Peyer's patch (tissue), 4 donors: ENCODE results near the gene SLC4A1. TPM values are rescaled to one million over a fixed set of nuclear protein-coding genes. Genes with fewer than 3 reads are reported as not detected.

Experiments
- DNase-seq, 3 donors: peaks; one replicate each; pipeline ENCODE4 v3.0.0-alpha.2; 2017 to 2019
- H3K27ac ChIP-seq, 4 donors: fragments of 200-600 bp; sonication (generic); one replicate each; pipeline ENCODE4 v1.5.1; 2016 to 2019
- H3K27me3 ChIP-seq, 2 donors: fragments of 200-600 bp; sonication (generic); one replicate each; pipeline ENCODE4 v1.5.1; 2019
- H3K36me3 ChIP-seq, 3 donors: fragments of 200-600 bp; sonication (generic); one replicate each; pipeline ENCODE4 v1.5.1; 2016 to 2019
- H3K4me1 ChIP-seq, 4 donors: fragments of 200-600 bp; sonication (generic); one replicate each; pipeline ENCODE4 v1.5.1; 2016 to 2019
- H3K4me3 ChIP-seq, 4 donors: fragments of 200-600 bp; sonication (generic); 1 replicate in 3 of 4; 2 replicates in 1 of 4; pipeline ENCODE4 v1.5.1; 2016 to 2019; ENCODE audit warnings: mild to moderate bottlenecking in 1 of 4
- H3K9me3 ChIP-seq, 4 donors: fragments of 200-600 bp; sonication (generic); one replicate each; pipeline ENCODE4 v1.5.1; 2016 to 2019; ENCODE audit warnings: mild to moderate bottlenecking in 1 of 4
- POLR2A ChIP-seq, 2 donors: fragments of 450-650 bp; IDR thresholded peaks; one replicate each; pipeline ENCODE4 v1.5.1; 2017; ENCODE audit warnings: antibody characterized with exemption in 2 of 2, mild to moderate bottlenecking in 2 of 2, moderate library complexity in 2 of 2
- total RNA-seq, 4 donors: library from RNA; depleted of rRNA; stranded (reverse); fragments of >200 nt; gene quantifications; one replicate each; pipeline ENCODE4 v1.1.0, GENCODE V29; 2016
- TF ChIP-seq, protein P1 (sequence below), 6 experiments: fragments of 450-650 bp in 4 of 6; fragments of 200-600 bp in 2 of 6; sonication (generic) in 1 of 6; IDR thresholded peaks; one replicate each; pipeline ENCODE4 v1.5.1; 2017 to 2019; ENCODE audit warnings: antibody characterized with exemption in 6 of 6, mild to moderate bottlenecking in 3 of 6, moderate library complexity in 1 of 6

SLC4A1 gene
- total RNA-seq, 4 donors from 2014 or later: not detected

DNA sequence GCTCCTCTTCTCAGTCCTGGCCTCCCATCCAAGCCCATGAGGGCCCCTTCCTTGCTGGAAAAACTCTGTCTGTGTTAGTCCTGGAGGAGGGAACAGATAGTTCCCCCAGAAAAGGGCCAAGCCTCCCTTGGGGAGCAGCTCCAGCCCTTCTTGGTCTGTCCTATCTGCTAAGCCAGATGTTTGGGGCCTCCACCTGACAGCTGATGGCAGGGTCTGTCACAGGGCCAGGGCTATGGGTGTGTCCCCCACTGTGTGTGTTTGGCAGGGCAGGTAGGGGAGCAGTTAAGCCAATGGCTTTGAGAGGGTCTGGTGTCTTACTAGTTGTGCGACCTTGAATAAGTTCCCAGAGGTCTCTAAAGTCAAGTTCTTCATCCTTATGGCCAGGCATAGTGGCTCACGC lies 13.6 kb upstream of the SLC4A1 start:
- no peak for DNase-seq
- Histone ChIP-seq H3K9me3 (no peaks in the 10 kb centered on the region), H3K4me1 (peaks cover 0 to 16% (median 2%) of the 10 kb centered on the region in 4 donors), H3K27ac (no peak overlapping the region), H3K27me3 (no peaks in the 10 kb centered on the region), H3K4me3 (no peak overlapping the region), H3K36me3 (no peaks in the 10 kb centered on the region)
- TF ChIP-seq, protein P1, sequence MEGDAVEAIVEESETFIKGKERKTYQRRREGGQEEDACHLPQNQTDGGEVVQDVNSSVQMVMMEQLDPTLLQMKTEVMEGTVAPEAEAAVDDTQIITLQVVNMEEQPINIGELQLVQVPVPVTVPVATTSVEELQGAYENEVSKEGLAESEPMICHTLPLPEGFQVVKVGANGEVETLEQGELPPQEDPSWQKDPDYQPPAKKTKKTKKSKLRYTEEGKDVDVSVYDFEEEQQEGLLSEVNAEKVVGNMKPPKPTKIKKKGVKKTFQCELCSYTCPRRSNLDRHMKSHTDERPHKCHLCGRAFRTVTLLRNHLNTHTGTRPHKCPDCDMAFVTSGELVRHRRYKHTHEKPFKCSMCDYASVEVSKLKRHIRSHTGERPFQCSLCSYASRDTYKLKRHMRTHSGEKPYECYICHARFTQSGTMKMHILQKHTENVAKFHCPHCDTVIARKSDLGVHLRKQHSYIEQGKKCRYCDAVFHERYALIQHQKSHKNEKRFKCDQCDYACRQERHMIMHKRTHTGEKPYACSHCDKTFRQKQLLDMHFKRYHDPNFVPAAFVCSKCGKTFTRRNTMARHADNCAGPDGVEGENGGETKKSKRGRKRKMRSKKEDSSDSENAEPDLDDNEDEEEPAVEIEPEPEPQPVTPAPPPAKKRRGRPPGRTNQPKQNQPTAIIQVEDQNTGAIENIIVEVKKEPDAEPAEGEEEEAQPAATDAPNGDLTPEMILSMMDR (IDR thresholded peaks at IDR 0.05): no peak
- TF ChIP-seq POLR2A (IDR thresholded peaks at IDR 0.05): no peak

DNA sequence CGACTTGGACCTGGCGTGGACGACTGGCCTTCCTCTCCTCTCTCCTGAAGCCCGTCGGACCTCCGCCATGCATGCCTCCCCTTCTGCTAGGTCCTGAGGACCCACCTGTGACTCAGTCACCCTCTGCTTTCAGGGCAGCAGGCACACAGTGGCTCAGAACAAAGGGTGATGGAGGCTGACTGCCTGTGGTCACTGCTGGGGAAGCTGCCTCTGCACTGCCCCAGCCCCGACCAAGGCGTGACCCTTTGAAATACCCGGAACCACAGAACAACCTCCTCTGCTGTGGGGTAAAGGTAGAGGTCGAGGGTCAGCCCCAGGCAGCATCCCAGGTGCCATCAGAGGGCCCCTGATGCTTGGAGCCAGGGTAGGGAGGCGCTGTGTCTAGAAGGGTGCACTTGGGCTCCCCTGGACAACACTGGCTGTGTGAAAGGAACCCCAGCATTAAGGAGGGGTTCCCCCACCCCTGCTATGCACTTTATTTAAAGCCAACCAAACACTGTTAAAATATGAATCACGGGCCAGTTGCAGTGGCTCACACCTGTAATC lies 12.5 kb upstream of the SLC4A1 start:
- H3K36me3 ChIP-seq: no peaks in the 10 kb centered on the region
- TF ChIP-seq, protein P1 (IDR thresholded peaks at IDR 0.05): no peak
- TF ChIP-seq POLR2A (IDR thresholded peaks at IDR 0.05): no peak
- peak overlapping the region; percentile 5 to 77 (median 56) for H3K27ac ChIP-seq
- no peaks in the 10 kb centered on the region for H3K27me3 ChIP-seq
- no peaks in the 10 kb centered on the region for H3K9me3 ChIP-seq
- no peak for DNase-seq
- peaks cover 0 to 16% (median 2%) of the 10 kb centered on the region in 4 donors for H3K4me1 ChIP-seq
- no peak overlapping the region for H3K4me3 ChIP-seq

DNA sequence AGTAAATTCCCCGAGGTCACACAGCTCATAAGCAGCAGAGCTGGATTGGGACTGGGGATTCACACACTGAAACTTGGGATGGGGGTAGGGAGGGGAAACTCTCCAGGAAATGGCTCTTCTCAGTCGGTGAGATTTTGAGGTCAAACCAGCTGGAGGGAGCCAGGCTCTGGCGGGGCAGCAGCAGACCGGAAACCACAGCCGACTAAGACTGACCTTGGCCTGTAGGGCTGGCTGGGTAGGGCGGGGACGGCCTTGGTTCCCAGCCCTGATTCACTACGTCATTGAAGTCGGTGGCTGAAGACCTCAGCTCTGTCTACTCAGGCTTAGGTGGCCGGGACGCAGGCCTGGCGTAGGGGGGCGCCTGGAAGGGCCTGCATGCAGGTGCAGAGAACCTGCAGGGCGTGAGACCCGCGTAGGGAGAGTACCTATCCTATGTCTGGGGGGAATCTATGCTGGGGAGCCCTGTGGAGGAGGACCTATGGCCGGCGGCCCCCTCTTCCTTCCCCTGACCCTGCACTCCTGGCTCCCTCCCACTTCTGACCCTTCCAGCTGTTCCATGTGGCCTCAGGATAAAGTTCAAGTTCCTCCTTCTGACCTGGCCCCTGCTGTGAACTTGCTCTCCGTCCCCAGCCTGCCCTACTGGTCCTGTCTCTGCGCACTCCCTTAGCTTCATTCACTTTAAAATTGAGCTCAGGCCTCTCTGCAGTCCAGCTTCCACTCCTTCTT lies 11.9 kb upstream of the SLC4A1 start:
- Histone ChIP-seq H3K27ac (peak overlapping the region; percentile 37 to 77 (median 57)), H3K4me3 (no peak overlapping the region), H3K4me1 (peaks cover 0 to 16% (median 2%) of the 10 kb centered on the region in 4 donors), H3K9me3 (no peaks in the 10 kb centered on the region), H3K27me3 (no peaks in the 10 kb centered on the region), H3K36me3 (no peaks in the 10 kb centered on the region)
- DNase-seq: peak in 2 of 3 donors; percentile 65 to 82
- TF ChIP-seq POLR2A (IDR thresholded peaks at IDR 0.05): no peak
- TF ChIP-seq, protein P1 (IDR thresholded peaks at IDR 0.05): no peak

DNA sequence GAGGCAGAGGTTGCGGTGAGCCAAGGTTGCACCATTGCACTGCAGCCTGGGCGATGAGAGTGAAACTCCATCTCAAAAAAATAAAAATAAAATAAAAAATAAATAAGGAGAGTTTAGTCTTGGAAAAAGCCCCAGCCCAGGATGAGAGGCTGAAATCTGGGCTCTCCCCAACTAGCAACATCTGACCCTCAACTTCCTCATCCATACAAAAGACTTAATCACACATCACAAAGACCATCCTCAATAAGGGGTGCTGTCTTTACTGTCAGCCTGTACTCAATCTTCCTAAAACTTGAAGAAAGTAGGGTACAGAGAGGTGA lies 11.4 kb upstream of the SLC4A1 start:
- TF ChIP-seq, protein P1 (IDR thresholded peaks at IDR 0.05): no peak
- no peak for TF ChIP-seq POLR2A (IDR thresholded peaks at IDR 0.05)
- Histone ChIP-seq H3K9me3 (no peaks in the 10 kb centered on the region), H3K4me3 (no peak overlapping the region), H3K27ac (peak overlapping the region in 3 of 4 donors; percentile 39 to 77 (median 75)), H3K36me3 (no peaks in the 10 kb centered on the region), H3K27me3 (no peaks in the 10 kb centered on the region), H3K4me1 (peaks cover 0 to 16% (median 2%) of the 10 kb centered on the region in 4 donors)
- DNase-seq: no peak

DNA sequence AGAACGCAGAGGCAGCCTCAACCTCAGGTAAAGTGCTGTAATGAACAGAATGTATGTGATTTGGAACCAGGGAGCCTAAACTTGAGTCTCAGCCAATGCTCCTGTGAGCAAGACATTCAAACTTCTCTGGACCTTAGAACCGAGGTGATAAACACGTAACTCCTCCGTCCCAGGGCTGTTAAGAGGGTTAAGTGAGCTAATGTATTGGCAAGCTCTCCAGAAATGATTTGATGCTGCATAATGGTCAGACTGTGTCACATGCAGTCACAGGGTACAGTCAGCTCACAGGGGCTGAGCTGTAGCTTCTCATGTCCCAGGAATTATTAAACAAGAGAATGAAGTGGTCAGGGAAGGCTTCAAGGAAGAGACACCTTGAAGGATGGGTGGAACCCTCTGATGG lies 10.0 kb upstream of the SLC4A1 start:
- no peak for DNase-seq
- H3K36me3 ChIP-seq: no peaks in the 10 kb centered on the region
- H3K27ac ChIP-seq: no peak overlapping the region
- no peak overlapping the region for H3K4me3 ChIP-seq
- no peaks in the 10 kb centered on the region for H3K27me3 ChIP-seq
- peaks cover 0 to 16% (median 2%) of the 10 kb centered on the region in 4 donors for H3K4me1 ChIP-seq
- H3K9me3 ChIP-seq: no peaks in the 10 kb centered on the region
- TF ChIP-seq, protein P1 (IDR thresholded peaks at IDR 0.05): no peak
- TF ChIP-seq POLR2A (IDR thresholded peaks at IDR 0.05): no peak
